KOPT-K1 (cell line): ENCODE results near the gene DMBX1.

Source experiments
- H3K27ac ChIP-seq: fragments of 200-600 bp; sonication (generic); 2 replicates; pipeline ENCODE4 v1.5.1; 2016; ENCODE audit warnings: antibody characterized with exemption, mild to moderate bottlenecking, low read depth, low read length; ENCODE audit not compliant: poor library complexity, severe bottlenecking
- H3K36me3 ChIP-seq: fragments of 200-600 bp; sonication (generic); 2 replicates; pipeline ENCODE4 v1.5.1; 2017; ENCODE audit warnings: antibody characterized with exemption, mild to moderate bottlenecking, low read length, moderate library complexity; ENCODE audit not compliant: insufficient read depth
- H3K9me3 ChIP-seq: fragments of 200-600 bp; sonication (generic); 2 replicates; pipeline ENCODE4 v1.5.1; 2017; ENCODE audit warnings: antibody characterized with exemption, low read length, mild to moderate bottlenecking; ENCODE audit not compliant: insufficient read depth, poor library complexity, severe bottlenecking

DMBX1 gene

GRCh38 chr1:46489638-46490405 lies at the start of gene DMBX1:
Gene DMBX1 (plus strand): TSS chr1:46489836. CDS start chr1:46507011, 17,175 bp downstream.
- Histone ChIP-seq H3K9me3 (no peaks in the 10 kb centered on the region), H3K27ac (no peak within 1 kb of the TSS), H3K36me3 (no peaks in the 10 kb centered on the region)

- no peak overlapping the region for H3K27ac ChIP-seq
- no peaks in the 10 kb centered on the region for H3K36me3 ChIP-seq
- H3K9me3 ChIP-seq, result no peaks in the 10 kb centered on the region
Observed at GRCh38 chr1:46440478-46440877, 49.2 kb upstream of the DMBX1 start.

GRCh38 chr1:46442317-46443161 lies 47.1 kb upstream of the DMBX1 start:
- Histone ChIP-seq H3K9me3 (no peaks in the 10 kb centered on the region), H3K36me3 (no peaks in the 10 kb centered on the region), H3K27ac (no peak overlapping the region)

- Histone ChIP-seq H3K36me3 (no peaks in the 10 kb centered on the region), H3K27ac (no peak overlapping the region), H3K9me3 (no peaks in the 10 kb centered on the region)
Observed at GRCh38 chr1:46444466-46444865, 45.2 kb upstream of the DMBX1 start.

GRCh38 chr1:46445773-46446256 lies 43.8 kb upstream of the DMBX1 start:
- no peak overlapping the region for H3K27ac ChIP-seq
- no peaks in the 10 kb centered on the region for H3K9me3 ChIP-seq
- no peaks in the 10 kb centered on the region for H3K36me3 ChIP-seq

GRCh38 chr1:46446646-46447498 lies 42.8 kb upstream of the DMBX1 start:
- no peaks in the 10 kb centered on the region for H3K9me3 ChIP-seq
- H3K36me3 ChIP-seq, result no peaks in the 10 kb centered on the region
- H3K27ac ChIP-seq, result no peak overlapping the region

GRCh38 chr1:46447499-46448108 lies 42.0 kb upstream of the DMBX1 start:
- no peaks in the 10 kb centered on the region for H3K36me3 ChIP-seq
- H3K27ac ChIP-seq, result no peak overlapping the region
- no peaks in the 10 kb centered on the region for H3K9me3 ChIP-seq

GRCh38 chr1:46448109-46448911 lies 41.3 kb upstream of the DMBX1 start:
- Histone ChIP-seq H3K9me3 (no peaks in the 10 kb centered on the region), H3K27ac (no peak overlapping the region), H3K36me3 (no peaks in the 10 kb centered on the region)

- H3K9me3 ChIP-seq, result no peaks in the 10 kb centered on the region
- H3K27ac ChIP-seq, result no peak overlapping the region
- H3K36me3 ChIP-seq, result no peaks in the 10 kb centered on the region
Observed at GRCh38 chr1:46449223-46450159, 40.1 kb upstream of the DMBX1 start.

GRCh38 chr1:46450160-46450517 lies 39.5 kb upstream of the DMBX1 start:
- H3K9me3 ChIP-seq, result no peaks in the 10 kb centered on the region
- no peak overlapping the region for H3K27ac ChIP-seq
- H3K36me3 ChIP-seq, result no peaks in the 10 kb centered on the region

- no peak overlapping the region for H3K27ac ChIP-seq
Observed at GRCh38 chr1:46451948-46452930, 37.4 kb upstream of the DMBX1 start.

GRCh38 chr1:46452931-46453325 lies 36.7 kb upstream of the DMBX1 start:
- no peak overlapping the region for H3K27ac ChIP-seq
- H3K36me3 ChIP-seq, result no peaks in the 10 kb centered on the region
- no peaks in the 10 kb centered on the region for H3K9me3 ChIP-seq

More at GRCh38 chr1:46451948-46452930, 37.4 kb upstream of the DMBX1 start:
- H3K9me3 ChIP-seq, result no peaks in the 10 kb centered on the region
- no peaks in the 10 kb centered on the region for H3K36me3 ChIP-seq
